LoVo (cell line): ENCODE results near the gene GPRC5D.

ENCODE experiments used
- DNase-seq: peaks from one replicate; pipeline ENCODE4 v3.0.0-alpha.2; 2016; ENCODE audit warnings: low spot score

Gene GPRC5D

GRCh38 chr12:12952036-12952435 is at the start of gene GPRC5D:
Gene GPRC5D, minus strand, starts transcription at chr12:12952170. Its CDS starts 1,786 bp downstream, at chr12:12950384.
- no peak for DNase-seq

DNA sequence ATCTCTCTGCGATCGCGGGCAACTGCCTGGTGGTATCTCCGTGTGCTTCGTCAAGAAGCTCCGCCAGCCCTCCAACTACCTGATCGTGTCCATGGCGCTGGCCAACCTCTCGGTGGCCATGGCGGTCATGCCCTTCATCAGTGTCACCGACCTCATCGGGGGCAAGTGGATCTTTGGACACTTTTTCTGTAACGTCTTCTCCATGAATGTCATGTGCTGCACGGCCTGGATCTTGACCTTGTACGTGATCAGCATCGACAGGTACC is 49.7 kb upstream of the GPRC5D start:
- DNase-seq: no peak

DNA sequence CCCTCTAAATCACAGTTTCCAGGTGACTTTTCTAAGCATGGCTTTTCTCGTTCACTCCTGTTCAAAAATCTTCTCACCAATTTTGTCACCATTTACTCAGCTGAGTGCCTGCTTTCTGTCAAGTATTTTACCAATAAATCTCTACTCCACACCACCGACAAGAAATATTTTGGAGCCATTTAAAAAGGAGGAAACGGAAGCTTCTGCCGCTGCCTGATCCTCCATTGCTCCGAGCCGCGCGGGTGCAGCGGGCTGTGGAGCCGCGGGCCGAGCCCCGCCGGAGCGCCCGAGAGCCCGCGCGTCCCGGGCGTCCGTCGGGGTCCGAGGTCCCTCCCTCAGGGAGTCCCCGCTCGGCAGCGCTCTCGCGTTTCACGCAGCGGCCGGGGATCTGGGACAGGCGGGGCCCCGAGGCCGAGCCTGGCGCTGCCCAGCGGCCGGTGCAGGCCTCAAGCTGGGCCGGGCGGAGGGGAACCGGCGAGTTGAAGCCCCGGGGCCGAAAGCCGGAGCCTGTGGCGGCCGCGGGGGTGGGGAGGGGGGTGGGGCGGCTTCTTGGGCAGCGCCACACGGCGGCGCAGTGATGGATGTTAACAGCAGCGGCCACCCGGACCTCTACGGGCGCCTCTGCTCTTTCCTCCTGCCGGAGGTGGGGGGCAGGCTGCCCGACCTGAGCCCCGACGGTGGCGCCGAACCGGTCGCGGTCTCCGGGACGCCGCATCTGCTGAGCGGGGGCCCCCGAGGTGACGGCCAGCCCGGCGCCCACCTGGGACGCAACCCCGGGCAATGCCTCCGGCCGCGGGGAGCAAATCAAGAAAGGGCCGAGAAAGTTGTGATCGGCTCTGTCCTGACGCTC is 49.2 kb upstream of the GPRC5D start:
- DNase-seq: peak; percentile 63

GRCh38 chr12:13000616-13000924 is 48.6 kb upstream of the GPRC5D start:
- DNase-seq: no peak

DNA sequence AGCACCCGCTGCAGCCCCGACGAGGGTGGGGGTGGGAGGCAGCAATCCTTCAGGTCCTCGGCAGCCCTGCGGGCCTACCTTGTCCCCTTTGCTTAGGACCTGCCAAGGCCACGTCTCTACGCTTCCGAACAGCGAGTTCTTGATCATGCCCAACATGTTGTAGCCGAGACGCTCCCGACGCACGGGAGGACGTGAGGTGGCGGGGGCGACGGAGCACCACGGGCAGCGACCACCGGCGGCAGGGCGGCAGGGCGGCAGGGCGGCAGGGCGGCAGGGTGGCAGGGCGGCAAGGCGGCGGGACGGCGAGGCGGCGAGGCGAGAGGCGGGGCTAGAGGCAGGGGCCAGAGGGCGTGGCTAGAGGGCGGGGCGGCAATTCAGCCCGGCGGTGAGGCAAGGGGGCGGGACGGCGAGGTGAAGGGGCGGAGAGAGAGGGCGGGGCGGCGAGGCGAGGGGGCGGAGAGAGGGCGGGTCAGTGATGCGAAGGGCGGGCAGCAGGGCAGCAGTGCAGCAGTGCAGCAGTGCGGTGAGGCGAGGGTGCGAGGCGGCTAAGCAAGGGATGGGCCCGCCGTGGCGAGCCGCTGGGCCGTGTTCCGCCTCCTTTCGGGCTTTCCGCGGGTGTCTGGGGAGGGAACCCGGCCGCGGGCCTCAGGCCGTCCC is 48.1 kb upstream of the GPRC5D start, which contains the start of gene HEBP1:
Gene HEBP1, minus strand, starts transcription at position 307 of the 657 bp plus-strand sequence. Its CDS starts 151 bp downstream, at position 156.
- peak; percentile 99 for DNase-seq

- DNase-seq: peak; percentile 32
Measured at GRCh38 chr12:12999271-12999958, 47.4 kb upstream of the GPRC5D start.

DNA sequence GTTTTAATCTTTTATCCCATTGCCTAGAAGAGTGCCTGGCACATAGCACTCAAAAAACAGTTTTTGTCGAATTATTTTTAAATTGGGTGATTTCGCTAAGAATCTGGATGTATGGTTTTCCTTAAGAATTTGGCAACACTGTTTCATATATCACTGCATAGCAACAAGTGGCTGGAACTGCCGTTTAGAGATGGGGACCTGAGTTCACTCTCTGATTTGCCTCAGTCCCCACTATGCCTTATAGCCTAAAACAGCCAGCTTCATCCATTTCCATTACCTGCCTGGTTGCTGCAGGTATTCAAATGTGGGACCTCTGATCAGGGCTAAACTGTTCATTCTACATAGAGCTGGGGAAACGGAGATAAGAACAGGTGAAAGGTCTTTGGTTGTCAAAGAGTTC is 46.3 kb upstream of the GPRC5D start:
- no peak for DNase-seq

- no peak for DNase-seq
Measured at GRCh38 chr12:12997734-12998133, 45.8 kb upstream of the GPRC5D start.

- no peak for DNase-seq
Measured at GRCh38 chr12:12997156-12997555, 45.2 kb upstream of the GPRC5D start.

DNA sequence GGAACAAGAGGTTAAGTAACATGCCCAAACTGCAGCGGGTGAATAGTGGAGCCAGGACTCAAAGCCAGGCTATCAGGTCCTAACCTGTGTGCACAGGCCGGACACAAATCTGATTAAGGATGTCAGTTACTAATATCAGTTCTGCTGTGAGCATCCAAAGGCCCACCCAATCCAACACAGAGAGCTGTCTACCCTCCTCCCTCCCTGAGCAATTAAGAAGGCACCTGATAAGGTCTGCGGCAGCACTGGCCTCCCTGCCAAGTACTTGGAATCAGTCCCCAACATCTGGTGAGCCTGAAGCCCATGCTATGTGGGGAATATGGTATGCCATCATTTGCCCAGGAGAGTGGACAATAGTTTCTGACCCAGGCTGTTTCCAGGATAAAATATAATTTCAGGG is 44.2 kb upstream of the GPRC5D start:
- no peak for DNase-seq

DNA sequence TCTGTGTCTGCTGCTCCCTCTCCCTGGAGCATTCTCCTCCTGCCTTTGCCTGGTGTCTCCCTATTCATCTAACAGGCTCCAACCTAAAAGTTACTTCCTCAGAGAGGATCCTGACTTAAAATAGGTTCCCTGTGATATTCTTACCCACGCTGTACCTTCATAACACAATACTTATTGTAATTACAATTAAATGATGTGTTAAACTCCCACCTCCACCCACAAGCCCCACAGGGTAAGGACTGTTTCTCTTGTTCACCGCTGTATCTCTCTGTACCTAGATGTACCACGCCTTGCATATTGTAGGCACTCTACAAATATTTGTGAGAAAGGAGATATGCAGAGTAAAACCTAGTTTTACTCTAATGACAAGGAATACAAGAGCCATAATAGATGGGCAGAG is 43.1 kb upstream of the GPRC5D start:
- no peak for DNase-seq

- no peak for DNase-seq
Measured at GRCh38 chr12:12993367-12993766, 41.4 kb upstream of the GPRC5D start.

GRCh38 chr12:12992418-12993130 is 40.6 kb upstream of the GPRC5D start:
- DNase-seq: no peak

GRCh38 chr12:12990700-12991468 is 38.9 kb upstream of the GPRC5D start:
- no peak for DNase-seq

DNA sequence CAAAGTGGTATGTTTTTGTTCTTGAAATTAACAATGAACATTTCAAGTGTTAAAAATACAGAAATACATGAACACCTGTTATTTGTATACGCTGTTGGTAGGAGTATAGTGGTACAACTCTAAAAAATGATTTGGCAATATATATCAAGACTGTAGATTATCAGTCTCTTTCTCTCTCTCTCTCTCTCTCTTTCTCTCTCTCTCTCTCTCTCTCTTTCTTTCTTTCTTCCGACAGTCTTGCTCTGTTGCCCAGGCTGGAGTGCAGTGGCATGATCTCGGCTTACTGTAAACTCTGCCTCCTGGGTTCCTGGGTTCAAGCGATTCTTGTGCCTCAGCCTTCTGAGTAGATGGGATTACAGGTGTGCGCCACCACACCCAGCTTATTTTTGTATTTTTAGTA is 35.5 kb upstream of the GPRC5D start:
- DNase-seq: no peak

DNA sequence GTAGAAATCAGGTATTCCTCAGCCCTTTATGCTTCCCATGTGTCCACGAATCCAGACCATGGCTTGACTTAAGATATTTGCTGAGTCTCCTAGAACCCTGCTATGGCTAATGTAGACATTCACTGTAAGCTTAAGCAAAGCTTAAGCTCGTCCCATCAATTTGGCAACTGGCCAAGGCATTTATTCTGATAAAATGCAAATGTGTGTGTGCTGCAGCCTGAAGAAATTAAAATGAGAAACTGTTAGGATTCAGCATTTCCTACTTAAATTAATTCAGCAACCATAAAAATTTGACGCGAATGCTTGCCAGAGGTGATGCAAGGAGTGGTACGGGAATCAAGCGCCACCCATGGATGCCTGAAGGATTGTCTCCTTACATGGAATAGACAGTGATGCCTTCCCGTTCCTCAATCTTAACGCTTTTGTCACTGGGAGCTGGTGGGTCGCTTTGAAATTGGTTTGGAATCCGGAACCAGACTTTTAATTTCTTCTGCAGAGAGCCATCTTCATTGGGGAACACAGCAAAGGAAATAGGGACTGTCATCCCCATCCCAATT is 34.9 kb upstream of the GPRC5D start:
- no peak for DNase-seq

GRCh38 chr12:12985817-12986408 is 33.9 kb upstream of the GPRC5D start:
- DNase-seq: no peak

DNA sequence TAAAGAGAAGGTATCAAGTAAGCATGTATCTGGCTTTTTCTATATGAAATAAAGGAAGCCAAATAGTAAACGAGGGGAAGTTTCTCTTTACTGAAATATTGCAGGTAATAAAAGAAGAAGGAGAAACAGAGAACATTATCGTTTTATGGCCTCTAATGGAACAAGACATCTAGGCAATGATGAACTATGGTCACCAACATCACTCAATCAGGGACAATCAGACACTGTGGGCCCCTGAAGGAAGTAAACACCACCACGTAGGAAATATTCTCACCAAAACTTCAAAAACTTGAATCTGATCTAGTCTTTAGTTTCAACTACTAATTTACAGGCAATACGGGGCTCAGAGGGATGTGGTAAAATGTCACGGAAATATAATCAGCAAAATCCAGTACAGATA is 32.2 kb upstream of the GPRC5D start:
- DNase-seq: no peak

DNA sequence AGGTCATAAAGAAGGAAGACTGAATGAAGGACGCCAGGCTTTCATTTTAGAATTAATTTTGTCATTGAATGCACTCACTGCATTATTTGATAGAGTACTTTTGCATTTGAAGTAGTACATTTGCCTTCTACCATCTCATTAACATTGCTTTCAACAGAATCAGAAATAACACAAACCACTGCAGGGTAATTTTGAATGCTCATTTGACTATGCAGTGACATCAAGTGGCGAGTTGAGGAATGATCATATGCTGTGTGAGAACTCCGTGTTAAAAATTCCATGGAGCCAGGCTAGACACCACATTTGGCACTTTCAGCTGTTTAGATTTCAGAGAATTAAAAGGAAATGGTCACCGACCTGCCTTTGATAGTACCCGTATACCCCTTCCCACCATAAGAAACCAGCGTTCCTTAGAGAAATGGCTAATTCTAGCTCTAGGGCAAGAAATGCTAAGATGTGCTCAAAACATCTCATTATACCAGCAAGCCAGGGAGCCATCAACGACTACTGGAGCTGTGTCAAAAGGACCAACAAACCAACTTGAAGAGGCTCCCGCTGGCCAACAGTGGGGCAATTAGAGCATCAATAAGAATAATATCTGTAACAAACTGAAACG is 31.6 kb upstream of the GPRC5D start:
- DNase-seq: peak; percentile 62

- DNase-seq: no peak
Measured at GRCh38 chr12:12982331-12982730, 30.4 kb upstream of the GPRC5D start.
